K562 (cell line): ENCODE measurements around the gene DNAH17. TPM values are rescaled to one million over a fixed set of nuclear protein-coding genes. Genes with fewer than 3 reads are reported as not detected.

Source experiments
- ATAC-seq: fragments of 200-7000 bp; cut with Tn5 transposase; 3 replicates; pipeline ENCODE4 v1.9.1; 2020; ENCODE audit warnings: moderate library complexity
- BruUV-seq: library from RNA; stranded (reverse); fragments of 400-500 nt; replicated peaks from 2 replicates; lab custom pipeline; 2021; lab: Mats Ljungman, UMichigan
- CTCF ChIA-PET: fragments of 300-600 bp; formaldehyde crosslinking; extraction: SDS; loops from one replicate; lab custom pipeline; 2021; ENCODE audit warnings: low intra/inter-chr PET ratio; lab: Yijun Ruan, JAX
- POLR2A ChIA-PET: fragments of 300-600, 350-650 bp; sonication (Branson Sonifier 250); formaldehyde crosslinking; extraction: SDS; loops from one replicate; lab custom pipeline; 2021; ENCODE audit warnings: antibody characterized with exemption, inconsistent platforms; lab: Yijun Ruan, JAX
- DNase-seq, 4 experiments: peaks; one replicate each; pipeline versions ENCODE4 v3.0.0 to v3.0.0-alpha.2; 2011 to 2018; ENCODE audit warnings: low spot score in 3 of 4, mixed read lengths in 3 of 4; ENCODE audit errors: extremely low read depth in 1 of 4
- FAIRE-seq: peaks from 2 replicates; lab custom pipeline; 2011; peaks lifted over from hg19 to GRCh38; lab: Jason Lieb, UNC
- H2AFZ ChIP-seq: 2 replicates; pipeline ENCODE4 v1.6.0; 2011; ENCODE audit warnings: low read depth, low read length, control low read depth, inconsistent platforms
- H3K27ac ChIP-seq: fragments of 200-600 bp; 3 replicates; pipeline ENCODE4 v1.8.0; 2011; ENCODE audit warnings: low read depth, mild to moderate bottlenecking, control low read depth, inconsistent platforms, low read length, moderate library complexity, mixed read lengths; ENCODE audit errors: extremely low read depth
- H3K27me3 ChIP-seq, 2 experiments: fragments of 300-600 bp in 1 of 2; 2 replicates in 1 of 2; 3 replicates in 1 of 2; pipeline versions ENCODE4 v1.6.0 to v1.8.0; 2011; ENCODE audit warnings: inconsistent platforms in 2 of 2, low read length in 2 of 2, mild to moderate bottlenecking in 1 of 2, mixed read lengths in 1 of 2, moderate library complexity in 1 of 2; ENCODE audit not compliant: control insufficient read depth in 2 of 2, insufficient read depth in 2 of 2
- H3K36me3 ChIP-seq: fragments of 300-600 bp; 3 replicates; pipeline ENCODE4 v1.8.0; 2011; ENCODE audit warnings: mild to moderate bottlenecking, low read length, inconsistent platforms; ENCODE audit not compliant: control insufficient read depth, insufficient read depth
- H3K4me1 ChIP-seq, 2 experiments: fragments of 200-600 bp in 1 of 2; replicated peaks in 1 of 2; 2 replicates in 1 of 2; 3 replicates in 1 of 2; pipeline versions ENCODE4 v1.5.1 to v1.8.0; 2011; ENCODE audit warnings: inconsistent platforms in 2 of 2, low read length in 2 of 2, mild to moderate bottlenecking in 1 of 2, mixed read lengths in 1 of 2, moderate library complexity in 1 of 2; ENCODE audit not compliant: control insufficient read depth in 2 of 2, insufficient read depth in 2 of 2
- H3K4me2 ChIP-seq: 2 replicates; pipeline ENCODE4 v1.6.1; 2011; ENCODE audit warnings: low read length, control low read depth, inconsistent platforms, mixed read lengths; ENCODE audit not compliant: insufficient read depth
- H3K4me3 ChIP-seq: fragments of 200-600 bp; sonication (generic), shearing (Covaris generic); 2 replicates; pipeline ENCODE4 v1.5.1; 2016; ENCODE audit warnings: control low read depth, inconsistent platforms
- H3K79me2 ChIP-seq: fragments of 200-600 bp; 3 replicates; pipeline ENCODE4 v1.8.0; 2011; ENCODE audit warnings: low read length, inconsistent platforms; ENCODE audit not compliant: control insufficient read depth, insufficient read depth
- H3K9ac ChIP-seq, 2 experiments: 2 replicates each; pipeline versions ENCODE4 v1.6.0 to v1.6.1; 2011; ENCODE audit warnings: low read depth in 2 of 2, low read length in 2 of 2, control low read depth in 1 of 2, inconsistent platforms in 1 of 2, mild to moderate bottlenecking in 1 of 2, mixed read lengths in 1 of 2; ENCODE audit not compliant: insufficient read depth in 1 of 2
- H3K9me1 ChIP-seq: one replicate; pipeline ENCODE4 v1.6.0; 2011; ENCODE audit warnings: inconsistent platforms, mild to moderate bottlenecking, low read length, moderate library complexity; ENCODE audit not compliant: control insufficient read depth, insufficient read depth
- H3K9me3 ChIP-seq: replicated peaks from 2 replicates; pipeline ENCODE4 v1.5.1; 2011; ENCODE audit warnings: low read depth, low read length, inconsistent platforms; ENCODE audit not compliant: control insufficient read depth, insufficient read depth
- H4K20me1 ChIP-seq: replicated peaks from 2 replicates; pipeline ENCODE4 v1.6.1; 2011; ENCODE audit warnings: low read length, inconsistent platforms, mixed read lengths; ENCODE audit not compliant: control insufficient read depth, insufficient read depth
- ATF1 ChIP-seq, 2 experiments: fragments of 450-650 bp in 1 of 2; IDR thresholded peaks; 2 replicates each; pipeline ENCODE4 v1.6.1; 2016; ENCODE audit warnings: missing compliant biosample characterization in 1 of 2, missing genetic modification characterization in 1 of 2
- CGGBP1 ChIP-seq: fragments of 250-450 bp; sonication (Bioruptor Pico); IDR thresholded peaks from 2 replicates; pipeline ENCODE4 v1.9.0; 2021; ENCODE audit warnings: mild to moderate bottlenecking
- CREB1 ChIP-seq, 2 experiments: sonication (generic) in 1 of 2; formaldehyde crosslinking in 1 of 2; IDR thresholded peaks; 2 replicates each; pipeline versions ENCODE4 v1.6.1 to v1.8.0; 2012 to 2022; ENCODE audit warnings: inconsistent platforms in 1 of 2, mild to moderate bottlenecking in 1 of 2, missing genetic modification reagents in 1 of 2, moderate library complexity in 1 of 2
- CREM ChIP-seq: IDR thresholded peaks from 2 replicates; pipeline ENCODE4 v1.6.1; 2014; ENCODE audit warnings: antibody characterized with exemption, low read depth
- NELFE ChIP-seq: IDR thresholded peaks from 2 replicates; pipeline ENCODE4 v1.6.1; 2011; ENCODE audit warnings: mild to moderate bottlenecking; ENCODE audit not compliant: insufficient read depth, insufficient read length
- PCBP2 ChIP-seq: fragments of 200-400 bp; formaldehyde crosslinking; IDR thresholded peaks from 2 replicates; pipeline ENCODE4 v1.6.1; 2018; ENCODE audit warnings: low read length, low read depth, mild to moderate bottlenecking, moderate library complexity; ENCODE audit not compliant: poor library complexity, severe bottlenecking
- POU5F1 ChIP-seq: fragments of 150-350 bp; IDR thresholded peaks from 2 replicates; pipeline ENCODE4 v1.6.1; 2014; ENCODE audit warnings: borderline replicate concordance, low read length, low read depth, mild to moderate bottlenecking; ENCODE audit not compliant: partially characterized antibody
- ZNF175 ChIP-seq: fragments of 200-800 bp; sonication (Bioruptor generic); IDR thresholded peaks from 2 replicates; pipeline ENCODE4 v1.6.1; 2016; ENCODE audit warnings: low read depth, mild to moderate bottlenecking, missing genetic modification characterization, missing compliant biosample characterization
- ZNF24 ChIP-seq: fragments of 450-650 bp; IDR thresholded peaks from 2 replicates; pipeline ENCODE4 v1.6.1; 2016
- ZNF395 ChIP-seq: fragments of 200-800 bp; sonication (Bioruptor generic); IDR thresholded peaks from 2 replicates; pipeline ENCODE4 v1.6.1; 2017; ENCODE audit warnings: missing genetic modification characterization, missing compliant biosample characterization
- ZNF584 ChIP-seq: fragments of 200-800 bp; sonication (Bioruptor generic); IDR thresholded peaks from 2 replicates; pipeline ENCODE4 v1.6.1; 2016; ENCODE audit warnings: low read depth, mild to moderate bottlenecking, missing genetic modification characterization, missing compliant biosample characterization
- ZNF785 ChIP-seq: fragments of 250-450 bp; sonication (Bioruptor Pico); IDR thresholded peaks from 2 replicates; pipeline ENCODE4 v1.4.0; 2020; ENCODE audit warnings: mild to moderate bottlenecking
- WGBS: fragments of 100-300 bp; shearing (Covaris generic); methylation state at CpG from one replicate; pipeline ENCODE4 v1.1.6; 2016; ENCODE audit warnings: low coverage, mixed read lengths; ENCODE audit not compliant: insufficient coverage; ENCODE audit errors: missing lambda C conversion rate; 5-methylcytosine and 5-hydroxymethylcytosine counted together
- in situ Hi-C: fragments of 300-500 bp; cut with MboI; formaldehyde crosslinking; loops from 4 replicates; pipeline ENCODE4 v1.15.0; 2018; ENCODE audit warnings: inconsistent platforms, mixed read lengths
- intact Hi-C: fragments of 100-400 bp; cut with micrococcal nuclease; formaldehyde crosslinking; loops from 2 replicates; pipeline ENCODE4 v1.14.2; 2022
- polyA plus RNA-seq, 8 experiments: library from polyadenylated mRNA; depleted of rRNA in 4 of 8; stranded (reverse) in 5 of 8; unstranded in 3 of 8; fragments of >200 nt; fragmentation: Nextera tagmentation in 2 of 8; fragmentation: Illumina TruSeq in 1 of 8; extraction: Ambion mirVana in 2 of 8; extraction: Trizol in 1 of 8; gene quantifications; 2 replicates each; pipeline versions ENCODE4 v1.2.1 to v1.2.3, GENCODE V29; 2011 to 2014; ENCODE audit warnings: inconsistent platforms in 1 of 8, missing spikeins in 1 of 8
- total RNA-seq, 7 experiments: library from RNA; depleted of rRNA in 6 of 7; stranded (reverse); fragments of >200 nt in 6 of 7; fragmentation: Illumina TruSeq in 2 of 7; extraction: Trizol in 2 of 7; gene quantifications; 2 replicates each; pipeline versions ENCODE4 v1.2.1 to v1.2.3, GENCODE V29; 2011 to 2021; ENCODE audit warnings: low replicate concordance in 1 of 7

Gene DNAH17
- total and polyA plus RNA-seq, 9 of the 15 experiments (the other 6 are each of a cell fraction or from before 2014, with no cell fraction given): under 0.01 to 0.06 (median 0.03) TPM; not detected in 5

GRCh38 chr17:78442648-78443218 is 134.5 kb downstream of the DNAH17 start:
- TF ChIP-seq NELFE: no peak
- no peak for TF ChIP-seq CGGBP1 (CRISPR knock-in tag)
- TF ChIP-seq POU5F1: no peak
- TF ChIP-seq ZNF24: 0 out of 2 replicates have a peak, but pooled peaks have one; percentile 46
- 0 out of 2 replicates have a peak, but pooled peaks have one; percentile 47 for TF ChIP-seq ZNF584 (CRISPR knock-in tag)
- 0 out of 2 replicates have a peak, but pooled peaks have one; percentile 30 for TF ChIP-seq CREB1 (IDR thresholded peaks at IDR 0.05)
- TF ChIP-seq CREB1 (CRISPR knock-in tag; IDR thresholded peaks at IDR 0.05): no peak
- peak; percentile 67; the same call in 1 of the 2 replicates for TF ChIP-seq ZNF395 (CRISPR knock-in tag)
- TF ChIP-seq ATF1 (CRISPR knock-in tag; IDR thresholded peaks at IDR 0.05): no peak
- TF ChIP-seq ATF1 (tag; IDR thresholded peaks at IDR 0.05): peak; percentile 21; the same call in 1 of the 2 replicates
- TF ChIP-seq ZNF175 (CRISPR knock-in tag): peak; percentile 97
- peak; percentile 49; the same call in 1 of the 2 replicates for TF ChIP-seq CREM
- TF ChIP-seq ZNF785: no peak
- TF ChIP-seq PCBP2: no peak
- TF ChIP-seq, all 486 proteins: peak for 7
- H3K4me1 ChIP-seq: peaks cover 0 to 8% of the 10 kb centered on the region in 2 experiments; a peak in 3 of 5 replicates
- intact Hi-C loops (loop anchor here (10.0 kb wide), 1 partner anchor 262 kb away; no protein-coding TSS in a partner anchor), in situ Hi-C loops (no loop called here)
- ChIA-PET CTCF (no interaction called here), POLR2A (interaction anchor here (0.6 kb wide), 1 partner anchor 110 kb away, joined by 3 read pairs; no protein-coding TSS in a partner anchor)
- no peak overlapping the region for H3K4me3 ChIP-seq
- 15% methylated on average over 19 of the region's 19 CpGs for WGBS
- H3K9ac ChIP-seq: no peak overlapping the region
- no peak overlapping the region for H3K27ac ChIP-seq
- no peaks in the 10 kb centered on the region for H3K79me2 ChIP-seq
- no peaks in the 10 kb centered on the region for H3K9me1 ChIP-seq
- H4K20me1 ChIP-seq: peaks cover 4% of the 10 kb centered on the region; the same call in 1 of the 2 replicates
- no TSS peak for BruUV-seq
- ATAC-seq: no peak
- no peak for FAIRE-seq
- no peak for DNase-seq
- peaks cover 30 to 57% of the 10 kb centered on the region in 2 experiments for H3K27me3 ChIP-seq
- H3K36me3 ChIP-seq: no peaks in the 10 kb centered on the region
- no peak overlapping the region for H3K4me2 ChIP-seq
- H3K9me3 ChIP-seq: no peaks in the 10 kb centered on the region
- H2AFZ ChIP-seq: no peak overlapping the region
